ENCODE data around the gene PTGES3. TPM values are rescaled to one million over a fixed set of nuclear protein-coding genes. Genes with fewer than 3 reads are reported as not detected.

Gene PTGES3
- total and polyA plus RNA-seq, 10 of the 15 experiments (the other 5 are each of a cell fraction or from before 2014, with no cell fraction given), result 117 to 520 (median 175) TPM

GRCh38 chr12:56636675-56637540 is 51.2 kb downstream of the PTGES3 start (continued):
- peak; percentile 65 for TF ChIP-seq E2F8 (IDR thresholded peaks at IDR 0.05; ENCODE audit: low read depth, partially characterized antibody)
- no peak for TF ChIP-seq BCL11A (IDR thresholded peaks at IDR 0.05; ENCODE audit: low read depth, low read length)
- TF ChIP-seq SMAD5 (IDR thresholded peaks at IDR 0.05; ENCODE audit: low read depth), result no peak
- no peak for TF ChIP-seq RBBP5 (conservative IDR thresholded peaks at IDR 0.05)
- TF ChIP-seq ZBTB4 (CRISPR knock-in tag; IDR thresholded peaks at IDR 0.05), result no peak
- TF ChIP-seq IRF4 (IDR thresholded peaks at IDR 0.05; ENCODE audit: low read depth, low read length), result no peak
- no peak for TF ChIP-seq NFYA (IDR thresholded peaks at IDR 0.05; ENCODE audit: borderline replicate concordance, low read depth, low read length)
- TF ChIP-seq PML (IDR thresholded peaks at IDR 0.05; ENCODE audit: low read length), result no peak
- TF ChIP-seq ATF2 (IDR thresholded peaks at IDR 0.05; ENCODE audit: low read length), result no peak
- no peak; the same call in 1 of the 2 replicates for TF ChIP-seq STAT1 (conservative IDR thresholded peaks at IDR 0.05)
- TF ChIP-seq NKRF (conservative IDR thresholded peaks at IDR 0.05), result peak; percentile 6; the same call in 1 of the 2 replicates
- no peak for TF ChIP-seq MXI1 (IDR thresholded peaks at IDR 0.05; ENCODE audit: low read depth, low read length)
- peak; percentile 98 for TF ChIP-seq IKZF1 (conservative IDR thresholded peaks at IDR 0.05)
- TF ChIP-seq ZNF217 (IDR thresholded peaks at IDR 0.05), result no peak
- peak; percentile 17; the same call in 1 of the 2 replicates for TF ChIP-seq ESRRA (IDR thresholded peaks at IDR 0.05; ENCODE audit: low read length)
- TF ChIP-seq CEBPZ (IDR thresholded peaks at IDR 0.05; ENCODE audit: low read depth, low read length), result no peak
- no peak for TF ChIP-seq ASH2L (IDR thresholded peaks at IDR 0.05; ENCODE audit: borderline replicate concordance, low read depth)
